ENCODE measurements around the gene ATP2B3. TPM values are rescaled to one million over a fixed set of nuclear protein-coding genes. Genes with fewer than 3 reads are reported as not detected.

ATP2B3 gene
- total and polyA plus RNA-seq, 2 experiments from 2014 or later, result 0.17 TPM; not detected in 1

- ATAC-seq (no peak), DNase-seq (ENCODE audit: low spot score) (no peak)
- H3F3A ChIP-seq (replicated peaks; ENCODE audit: low read depth), result no peaks in the 10 kb centered on the region
- H3K9me2 ChIP-seq (ENCODE audit: insufficient read depth), result no peaks in the 10 kb centered on the region
- no peaks in the 10 kb centered on the region for H3K27me3 ChIP-seq (ENCODE audit: insufficient read depth)
- H3K79me2 ChIP-seq (replicated peaks; ENCODE audit: insufficient read depth), result no peaks in the 10 kb centered on the region
- no peaks in the 10 kb centered on the region for H3K4me1 ChIP-seq (ENCODE audit: insufficient read depth)
- H3K27ac ChIP-seq (ENCODE audit: low read depth), result no peak overlapping the region
- Mint-ChIP-seq H3K4me3 (no peak overlapping the region), H3K4me1 (peaks cover 2% of the 10 kb centered on the region; the same call in 1 of the 3 replicates), H3K9me3 (no peaks in the 10 kb centered on the region), H3K27ac (no peak overlapping the region), H3K36me3 (ENCODE audit: low read depth) (no peaks in the 10 kb centered on the region), H3K27me3 (ENCODE audit: insufficient read depth, low read depth, poor library complexity) (peaks cover 5% of the 10 kb centered on the region)
- no peak overlapping the region for H3K4me3 ChIP-seq
- no peak overlapping the region for H2AFZ ChIP-seq
- TF ChIP-seq REST (IDR thresholded peaks at IDR 0.05; ENCODE audit: unreplicated experiment) (no peak), CREB1 (CRISPR knock-in tag; IDR thresholded peaks at IDR 0.05; ENCODE audit: low read depth) (no peak)
- TF ChIP-seq, protein P1, sequence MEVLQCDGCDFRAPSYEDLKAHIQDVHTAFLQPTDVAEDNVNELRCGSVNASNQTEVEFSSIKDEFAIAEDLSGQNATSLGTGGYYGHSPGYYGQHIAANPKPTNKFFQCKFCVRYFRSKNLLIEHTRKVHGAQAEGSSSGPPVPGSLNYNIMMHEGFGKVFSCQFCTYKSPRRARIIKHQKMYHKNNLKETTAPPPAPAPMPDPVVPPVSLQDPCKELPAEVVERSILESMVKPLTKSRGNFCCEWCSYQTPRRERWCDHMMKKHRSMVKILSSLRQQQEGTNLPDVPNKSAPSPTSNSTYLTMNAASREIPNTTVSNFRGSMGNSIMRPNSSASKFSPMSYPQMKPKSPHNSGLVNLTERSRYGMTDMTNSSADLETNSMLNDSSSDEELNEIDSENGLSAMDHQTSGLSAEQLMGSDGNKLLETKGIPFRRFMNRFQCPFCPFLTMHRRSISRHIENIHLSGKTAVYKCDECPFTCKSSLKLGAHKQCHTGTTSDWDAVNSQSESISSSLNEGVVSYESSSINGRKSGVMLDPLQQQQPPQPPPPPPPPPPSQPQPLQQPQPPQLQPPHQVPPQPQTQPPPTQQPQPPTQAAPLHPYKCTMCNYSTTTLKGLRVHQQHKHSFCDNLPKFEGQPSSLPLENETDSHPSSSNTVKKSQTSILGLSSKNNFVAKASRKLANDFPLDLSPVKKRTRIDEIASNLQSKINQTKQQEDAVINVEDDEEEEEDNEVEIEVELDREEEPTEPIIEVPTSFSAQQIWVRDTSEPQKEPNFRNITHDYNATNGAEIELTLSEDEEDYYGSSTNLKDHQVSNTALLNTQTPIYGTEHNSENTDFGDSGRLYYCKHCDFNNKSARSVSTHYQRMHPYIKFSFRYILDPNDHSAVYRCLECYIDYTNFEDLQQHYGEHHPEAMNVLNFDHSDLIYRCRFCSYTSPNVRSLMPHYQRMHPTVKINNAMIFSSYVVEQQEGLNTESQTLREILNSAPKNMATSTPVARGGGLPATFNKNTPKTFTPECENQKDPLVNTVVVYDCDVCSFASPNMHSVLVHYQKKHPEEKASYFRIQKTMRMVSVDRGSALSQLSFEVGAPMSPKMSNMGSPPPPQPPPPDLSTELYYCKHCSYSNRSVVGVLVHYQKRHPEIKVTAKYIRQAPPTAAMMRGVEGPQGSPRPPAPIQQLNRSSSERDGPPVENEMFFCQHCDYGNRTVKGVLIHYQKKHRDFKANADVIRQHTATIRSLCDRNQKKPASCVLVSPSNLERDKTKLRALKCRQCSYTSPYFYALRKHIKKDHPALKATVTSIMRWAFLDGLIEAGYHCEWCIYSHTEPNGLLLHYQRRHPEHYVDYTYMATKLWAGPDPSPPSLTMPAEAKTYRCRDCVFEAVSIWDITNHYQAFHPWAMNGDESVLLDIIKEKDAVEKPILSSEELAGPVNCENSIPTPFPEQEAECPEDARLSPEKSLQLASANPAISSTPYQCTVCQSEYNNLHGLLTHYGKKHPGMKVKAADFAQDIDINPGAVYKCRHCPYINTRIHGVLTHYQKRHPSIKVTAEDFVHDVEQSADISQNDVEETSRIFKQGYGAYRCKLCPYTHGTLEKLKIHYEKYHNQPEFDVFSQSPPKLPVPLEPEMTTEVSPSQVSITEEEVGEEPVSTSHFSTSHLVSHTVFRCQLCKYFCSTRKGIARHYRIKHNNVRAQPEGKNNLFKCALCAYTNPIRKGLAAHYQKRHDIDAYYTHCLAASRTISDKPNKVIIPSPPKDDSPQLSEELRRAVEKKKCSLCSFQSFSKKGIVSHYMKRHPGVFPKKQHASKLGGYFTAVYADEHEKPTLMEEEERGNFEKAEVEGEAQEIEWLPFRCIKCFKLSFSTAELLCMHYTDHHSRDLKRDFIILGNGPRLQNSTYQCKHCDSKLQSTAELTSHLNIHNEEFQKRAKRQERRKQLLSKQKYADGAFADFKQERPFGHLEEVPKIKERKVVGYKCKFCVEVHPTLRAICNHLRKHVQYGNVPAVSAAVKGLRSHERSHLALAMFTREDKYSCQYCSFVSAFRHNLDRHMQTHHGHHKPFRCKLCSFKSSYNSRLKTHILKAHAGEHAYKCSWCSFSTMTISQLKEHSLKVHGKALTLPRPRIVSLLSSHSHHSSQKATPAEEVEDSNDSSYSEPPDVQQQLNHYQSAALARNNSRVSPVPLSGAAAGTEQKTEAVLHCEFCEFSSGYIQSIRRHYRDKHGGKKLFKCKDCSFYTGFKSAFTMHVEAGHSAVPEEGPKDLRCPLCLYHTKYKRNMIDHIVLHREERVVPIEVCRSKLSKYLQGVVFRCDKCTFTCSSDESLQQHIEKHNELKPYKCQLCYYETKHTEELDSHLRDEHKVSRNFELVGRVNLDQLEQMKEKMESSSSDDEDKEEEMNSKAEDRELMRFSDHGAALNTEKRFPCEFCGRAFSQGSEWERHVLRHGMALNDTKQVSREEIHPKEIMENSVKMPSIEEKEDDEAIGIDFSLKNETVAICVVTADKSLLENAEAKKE (CRISPR knock-in tag; IDR thresholded peaks at IDR 0.05), result no peak
- no peak overlapping the region for H3K4me2 ChIP-seq
- H3K36me3 ChIP-seq (ENCODE audit: insufficient read depth), result no peaks in the 10 kb centered on the region
- no peaks in the 10 kb centered on the region for H4K20me1 ChIP-seq (replicated peaks; ENCODE audit: insufficient read depth)
These were observed 106.0 kb downstream of the ATP2B3 start for GRCh38 chrX:153623310-153624029.

Data from GM23338 (cell line).